Measurements from ENCODE around the gene ATP13A4.

The ATP13A4 gene

DNA sequence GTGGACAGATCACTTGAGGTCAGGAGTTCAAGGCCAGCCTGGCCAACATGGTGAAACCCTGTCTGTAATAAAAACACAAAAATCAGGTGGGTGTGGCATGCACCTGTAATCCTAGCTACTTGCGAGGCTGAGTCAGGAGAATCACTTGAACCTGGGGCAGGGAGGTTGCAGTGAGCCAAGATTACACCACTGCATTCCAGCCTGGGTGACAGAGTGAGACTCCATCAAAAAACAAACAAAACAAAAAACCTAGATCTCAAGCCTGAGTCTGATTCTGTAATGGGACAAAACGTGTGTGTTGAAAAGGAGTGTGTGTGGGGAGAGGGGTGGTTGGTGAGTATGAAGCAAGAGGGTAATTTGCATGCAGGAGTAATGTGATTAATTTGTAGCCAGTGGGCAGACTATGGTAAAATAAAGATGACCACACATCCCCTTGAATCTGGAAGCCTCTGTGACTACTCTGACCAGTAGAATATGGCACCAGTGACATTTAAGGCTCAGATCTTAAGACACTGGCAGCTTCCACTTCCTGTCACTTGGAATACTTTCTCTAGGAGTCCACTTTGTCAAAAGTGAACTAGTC is 19.9 kb upstream of the ATP13A4 start:
- DNase-seq (ENCODE audit: low read depth), result peak; percentile 45
- TF ChIP-seq, protein P1, sequence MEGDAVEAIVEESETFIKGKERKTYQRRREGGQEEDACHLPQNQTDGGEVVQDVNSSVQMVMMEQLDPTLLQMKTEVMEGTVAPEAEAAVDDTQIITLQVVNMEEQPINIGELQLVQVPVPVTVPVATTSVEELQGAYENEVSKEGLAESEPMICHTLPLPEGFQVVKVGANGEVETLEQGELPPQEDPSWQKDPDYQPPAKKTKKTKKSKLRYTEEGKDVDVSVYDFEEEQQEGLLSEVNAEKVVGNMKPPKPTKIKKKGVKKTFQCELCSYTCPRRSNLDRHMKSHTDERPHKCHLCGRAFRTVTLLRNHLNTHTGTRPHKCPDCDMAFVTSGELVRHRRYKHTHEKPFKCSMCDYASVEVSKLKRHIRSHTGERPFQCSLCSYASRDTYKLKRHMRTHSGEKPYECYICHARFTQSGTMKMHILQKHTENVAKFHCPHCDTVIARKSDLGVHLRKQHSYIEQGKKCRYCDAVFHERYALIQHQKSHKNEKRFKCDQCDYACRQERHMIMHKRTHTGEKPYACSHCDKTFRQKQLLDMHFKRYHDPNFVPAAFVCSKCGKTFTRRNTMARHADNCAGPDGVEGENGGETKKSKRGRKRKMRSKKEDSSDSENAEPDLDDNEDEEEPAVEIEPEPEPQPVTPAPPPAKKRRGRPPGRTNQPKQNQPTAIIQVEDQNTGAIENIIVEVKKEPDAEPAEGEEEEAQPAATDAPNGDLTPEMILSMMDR (IDR thresholded peaks at IDR 0.05; ENCODE audit: insufficient read depth, low read depth, low read length, missing control alignments), result no peak
- no peak overlapping the region for H3K4me3 ChIP-seq (ENCODE audit: low read length)

DNA sequence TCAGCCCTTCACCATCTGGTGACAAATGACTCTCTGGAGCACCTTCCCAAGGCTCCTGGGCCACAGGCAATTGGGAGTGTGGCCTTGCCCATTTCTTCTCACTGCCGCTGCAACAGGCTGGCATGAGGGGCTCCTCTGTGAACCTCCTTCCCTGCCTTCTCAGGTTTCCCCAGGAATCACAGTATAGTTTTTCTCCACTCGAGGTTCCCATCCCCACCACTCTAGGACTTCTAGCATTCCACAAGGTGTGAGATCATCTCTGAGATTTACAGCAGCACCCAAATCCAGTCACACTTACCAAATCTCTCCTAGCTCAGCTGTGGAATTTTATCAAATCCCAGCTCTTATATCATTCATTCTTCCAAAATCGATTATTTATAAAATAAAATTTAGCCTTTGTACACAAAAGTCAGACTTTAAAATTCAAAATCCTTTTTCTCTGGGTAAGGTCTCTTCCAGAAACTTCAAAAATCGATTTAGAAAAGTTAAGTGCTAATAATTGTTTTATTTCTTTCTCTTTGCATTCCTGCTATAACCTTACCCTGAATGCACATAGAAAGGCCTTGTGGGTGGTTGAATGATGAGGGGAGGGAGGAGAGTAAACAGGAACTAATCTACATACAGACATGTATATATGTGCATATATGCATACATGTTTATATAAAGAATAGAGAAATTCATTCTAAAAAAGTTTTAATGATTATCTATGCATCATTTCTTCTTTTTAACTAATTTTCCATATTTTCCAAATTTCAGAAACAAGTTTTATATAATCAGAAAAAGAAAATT is 18.9 kb upstream of the ATP13A4 start:
- TF ChIP-seq, protein P1 (IDR thresholded peaks at IDR 0.05; ENCODE audit: insufficient read depth, low read depth, low read length, missing control alignments), result no peak
- DNase-seq (ENCODE audit: low read depth), result no peak
- no peak overlapping the region for H3K4me3 ChIP-seq (ENCODE audit: low read length)

DNA sequence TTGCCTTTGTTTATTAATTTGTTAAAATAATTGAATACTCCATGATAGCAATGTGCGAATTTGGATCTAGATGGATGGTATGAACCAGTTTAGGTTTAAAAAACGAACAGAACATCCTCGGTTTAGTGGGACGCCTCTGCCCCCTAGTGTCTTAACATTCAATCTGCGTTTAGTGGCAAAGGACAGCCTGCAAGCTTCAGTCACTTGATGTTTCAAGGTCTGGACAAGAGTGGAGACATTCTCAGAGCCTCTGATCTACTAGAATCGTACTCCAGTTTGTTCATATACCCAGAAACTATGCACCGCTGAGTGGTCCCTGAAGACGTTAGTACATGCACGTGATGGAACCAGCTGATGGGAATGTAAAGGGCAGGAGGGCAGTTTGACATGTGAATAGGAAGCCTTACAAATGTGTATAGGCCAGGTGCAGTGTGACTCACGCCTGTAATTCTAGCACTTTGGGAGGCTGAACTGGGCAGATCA is 17.8 kb upstream of the ATP13A4 start:
- TF ChIP-seq, protein P1 (IDR thresholded peaks at IDR 0.05; ENCODE audit: insufficient read depth, low read depth, low read length, missing control alignments), result peak; percentile 88
- DNase-seq (ENCODE audit: low read depth), result peak; percentile 80
- no peak overlapping the region for H3K4me3 ChIP-seq (ENCODE audit: low read length)

DNA sequence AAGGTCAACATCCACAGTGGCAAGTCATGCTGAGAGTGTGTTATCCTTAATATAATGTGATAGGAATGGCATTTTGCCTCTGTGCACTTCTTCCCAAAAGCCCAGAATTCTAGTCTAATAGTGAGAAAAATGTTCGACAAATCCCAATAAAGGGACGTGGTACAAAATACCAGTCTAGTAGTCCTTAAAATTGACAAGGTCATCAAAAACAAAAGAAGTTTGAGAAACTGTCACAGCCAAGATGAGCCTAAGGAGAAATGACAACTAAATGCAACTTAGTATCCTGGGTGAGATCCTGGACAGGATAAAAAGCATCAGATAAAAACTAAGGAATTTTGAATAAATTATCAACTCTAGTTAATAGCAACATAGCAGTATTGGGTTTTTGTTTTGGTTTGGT is 14.4 kb upstream of the ATP13A4 start:
- H3K4me3 ChIP-seq (ENCODE audit: low read length), result no peak overlapping the region
- no peak for DNase-seq (ENCODE audit: low read depth)
- TF ChIP-seq, protein P1 (IDR thresholded peaks at IDR 0.05; ENCODE audit: insufficient read depth, low read depth, low read length, missing control alignments), result no peak

DNA sequence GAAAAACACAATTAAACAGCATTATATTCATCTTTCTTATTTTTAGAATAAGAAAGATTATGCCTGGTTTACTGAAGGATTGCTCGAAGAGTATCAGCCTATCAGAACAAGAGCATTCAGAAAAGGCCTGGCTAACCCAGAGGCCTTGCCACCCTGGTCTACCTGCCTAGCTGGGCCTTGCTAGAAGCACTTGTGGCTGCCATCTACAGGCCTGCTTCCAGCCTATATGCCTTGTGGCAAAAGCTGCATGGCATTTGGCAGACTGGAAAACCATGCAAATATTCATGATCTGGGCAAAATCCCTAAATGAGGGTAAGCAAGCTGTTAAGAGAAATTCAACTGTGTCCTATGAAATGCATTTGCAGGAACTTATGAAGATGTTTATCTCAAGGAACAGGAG is 9.3 kb upstream of the ATP13A4 start:
- TF ChIP-seq, protein P1 (IDR thresholded peaks at IDR 0.05; ENCODE audit: insufficient read depth, low read depth, low read length, missing control alignments), result peak; percentile 86
- peak; percentile 71 for DNase-seq (ENCODE audit: low read depth)
- H3K4me3 ChIP-seq (ENCODE audit: low read length), result no peak overlapping the region

DNA sequence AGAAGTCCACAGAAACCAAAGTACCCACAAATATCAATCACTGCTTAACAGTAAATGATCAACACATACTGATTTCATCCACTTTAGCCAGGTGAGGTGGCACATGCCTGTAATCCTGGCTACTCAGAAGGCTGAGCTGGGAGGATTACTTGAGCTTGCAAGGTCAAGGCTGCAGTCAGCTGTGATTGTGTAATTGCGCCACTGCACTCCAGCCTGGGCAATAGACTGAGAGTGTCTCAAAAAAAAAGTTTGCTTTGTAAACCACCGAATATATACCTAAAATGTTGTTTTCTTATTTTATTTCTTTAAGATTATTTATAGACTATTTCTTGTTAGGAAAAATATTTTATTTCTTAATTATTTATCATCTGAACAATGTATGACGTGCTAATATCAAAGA is 8.7 kb upstream of the ATP13A4 start:
- TF ChIP-seq, protein P1 (IDR thresholded peaks at IDR 0.05; ENCODE audit: insufficient read depth, low read depth, low read length, missing control alignments), result no peak
- peak; percentile 22 for DNase-seq (ENCODE audit: low read depth)
- H3K4me3 ChIP-seq (ENCODE audit: low read length), result no peak overlapping the region

All from epithelial cell of esophagus (primary cell).